GM23338 (cell line): Measurements from ENCODE around the gene IGF2BP1. TPM values are rescaled to one million over a fixed set of nuclear protein-coding genes. Genes with fewer than 3 reads are reported as not detected.

Experiments used
- ATAC-seq: fragments of 200-7000 bp; cut with Tn5 transposase; 3 replicates; pipeline ENCODE4 v1.9.1; 2020
- DNase-seq: peaks from one replicate; pipeline ENCODE4 v3.0.0-alpha.2; 2015; ENCODE audit warnings: low spot score
- H2AFZ ChIP-seq: fragments of 200-600 bp; sonication (generic); 2 replicates; pipeline ENCODE4 v1.8.0; 2016; ENCODE audit warnings: antibody characterized with exemption, mild to moderate bottlenecking, moderate library complexity
- H3F3A ChIP-seq: fragments of 200-600 bp; sonication (generic); replicated peaks from 2 replicates; pipeline ENCODE4 v1.8.0; 2017; ENCODE audit warnings: antibody characterized with exemption, mixed run types, low read depth
- H3K27ac ChIP-seq: fragments of 200-600 bp; sonication (generic); 2 replicates; pipeline ENCODE4 v1.6.1; 2016; ENCODE audit warnings: low read depth
- H3K27me3 ChIP-seq: fragments of 200-600 bp; sonication (generic); 2 replicates; pipeline ENCODE4 v1.8.0; 2016; ENCODE audit warnings: mild to moderate bottlenecking, mixed run types, moderate library complexity; ENCODE audit not compliant: insufficient read depth
- H3K36me3 ChIP-seq: fragments of 200-600 bp; sonication (generic); 2 replicates; pipeline ENCODE4 v1.8.0; 2016; ENCODE audit warnings: mild to moderate bottlenecking; ENCODE audit not compliant: insufficient read depth
- H3K4me1 ChIP-seq: fragments of 200-600 bp; sonication (generic); 2 replicates; pipeline ENCODE4 v1.8.0; 2016; ENCODE audit warnings: mild to moderate bottlenecking, moderate library complexity; ENCODE audit not compliant: insufficient read depth
- H3K4me2 ChIP-seq: fragments of 200-600 bp; sonication (generic); 2 replicates; pipeline ENCODE4 v1.7.1; 2017; ENCODE audit warnings: mixed run types
- H3K4me3 ChIP-seq: fragments of 200-600 bp; sonication (generic); 2 replicates; pipeline ENCODE4 v1.6.1; 2016; ENCODE audit warnings: mixed run types
- H3K79me2 ChIP-seq: fragments of 200-600 bp; sonication (generic); replicated peaks from 2 replicates; pipeline ENCODE4 v1.8.0; 2017; ENCODE audit warnings: mild to moderate bottlenecking; ENCODE audit not compliant: insufficient read depth
- H3K9me2 ChIP-seq: fragments of 200-600 bp; sonication (generic); 2 replicates; pipeline ENCODE4 v1.8.0; 2017; ENCODE audit not compliant: insufficient read depth
- H4K20me1 ChIP-seq: fragments of 200-600 bp; sonication (generic); replicated peaks from 2 replicates; pipeline ENCODE4 v1.8.0; 2017; ENCODE audit warnings: mild to moderate bottlenecking; ENCODE audit not compliant: insufficient read depth
- H3K27ac Mint-ChIP-seq: 2 replicates; pipeline ENCODE4 v1.8.0; 2020; ENCODE audit warnings: inconsistent platforms, mild to moderate bottlenecking, moderate library complexity, mixed read lengths
- H3K27me3 Mint-ChIP-seq: 3 replicates; pipeline ENCODE4 v1.8.0; 2022; ENCODE audit warnings: low read depth, mild to moderate bottlenecking, moderate library complexity, mixed read lengths, inconsistent platforms; ENCODE audit not compliant: insufficient read depth, poor library complexity
- H3K36me3 Mint-ChIP-seq: 3 replicates; pipeline ENCODE4 v1.8.0; 2021; ENCODE audit warnings: low read depth, mild to moderate bottlenecking, inconsistent platforms, moderate library complexity, mixed read lengths
- H3K4me1 Mint-ChIP-seq: 3 replicates; pipeline ENCODE4 v1.8.0; 2020; ENCODE audit warnings: mild to moderate bottlenecking, inconsistent platforms, mixed read lengths
- H3K4me3 Mint-ChIP-seq: 3 replicates; pipeline ENCODE4 v1.8.0; 2021; ENCODE audit warnings: moderate library complexity, mild to moderate bottlenecking, inconsistent platforms, mixed read lengths
- H3K9me3 Mint-ChIP-seq: 3 replicates; pipeline ENCODE4 v1.8.0; 2020; ENCODE audit warnings: moderate library complexity, mild to moderate bottlenecking, inconsistent platforms, mixed read lengths
- CREB1 ChIP-seq: fragments of 250-450 bp; sonication (Bioruptor Pico); IDR thresholded peaks from 2 replicates; pipeline ENCODE4 v1.5.0; 2020; ENCODE audit warnings: low read depth, mild to moderate bottlenecking, moderate library complexity
- EZH2 ChIP-seq: fragments of 200-600 bp; sonication (generic); IDR thresholded peaks from one replicate; pipeline ENCODE4 v1.8.0; 2017; ENCODE audit warnings: antibody characterized with exemption, mild to moderate bottlenecking, low read depth; ENCODE audit not compliant: unreplicated experiment
- EZH2phosphoT487 ChIP-seq: fragments of 200-600 bp; sonication (generic); IDR thresholded peaks from one replicate; pipeline ENCODE4 v1.8.1; 2018; ENCODE audit warnings: antibody characterized with exemption; ENCODE audit not compliant: unreplicated experiment
- NANOG ChIP-seq: IDR thresholded peaks from 2 replicates; pipeline ENCODE4 v1.6.1; 2016; ENCODE audit warnings: antibody characterized with exemption, borderline replicate concordance
- POLR2AphosphoS5 ChIP-seq: IDR thresholded peaks from 2 replicates; pipeline ENCODE4 v1.6.1; 2016; ENCODE audit warnings: antibody characterized with exemption, low read depth
- STAT1 ChIP-seq: IDR thresholded peaks from one replicate; pipeline ENCODE4 v1.6.1; 2016; ENCODE audit warnings: antibody characterized with exemption; ENCODE audit not compliant: unreplicated experiment
- ZNF114 ChIP-seq: fragments of 250-450 bp; sonication (Bioruptor Pico); IDR thresholded peaks from 2 replicates; pipeline ENCODE4 v1.5.0; 2020; ENCODE audit warnings: mild to moderate bottlenecking, moderate library complexity
- ZNF331 ChIP-seq: fragments of 250-450 bp; sonication (Bioruptor Pico); IDR thresholded peaks from 2 replicates; pipeline ENCODE4 v1.5.0; 2020; ENCODE audit warnings: low read depth, mild to moderate bottlenecking, moderate library complexity
- polyA plus RNA-seq: library from polyadenylated mRNA; unstranded; fragments of >200 nt; fragmentation: Nextera tagmentation; extraction: Ambion mirVana; gene quantifications from 2 replicates; pipeline ENCODE4 v1.2.1, GENCODE V29; 2016
- total RNA-seq: library from RNA; depleted of rRNA; stranded (reverse); fragments of >200 nt; shearing (Covaris generic); gene quantifications from 2 replicates; pipeline ENCODE4 v1.2.3, GENCODE V29; 2014
- TF ChIP-seq, protein P1 (sequence below), 2 experiments: fragments of 200-600 bp in 1 of 2; sonication (generic) in 1 of 2; conservative IDR thresholded peaks; 2 replicates each; pipeline versions ENCODE4 v1.5.1 to v1.6.1; 2016 to 2017; ENCODE audit warnings: antibody characterized with exemption in 2 of 2, low read depth in 2 of 2, mild to moderate bottlenecking in 2 of 2, moderate library complexity in 1 of 2
- TF ChIP-seq, protein P2 (sequence below): fragments of 250-450 bp; sonication (Bioruptor Pico); IDR thresholded peaks from 2 replicates; pipeline ENCODE4 v1.5.0; 2020; ENCODE audit warnings: mild to moderate bottlenecking, moderate library complexity
- TF ChIP-seq, protein P3 (sequence below): IDR thresholded peaks from 2 replicates; pipeline ENCODE4 v1.6.1; 2016; ENCODE audit warnings: antibody characterized with exemption

IGF2BP1 gene
- total and polyA plus RNA-seq, 2 experiments from 2014 or later = 68.6 to 249 TPM

DNA sequence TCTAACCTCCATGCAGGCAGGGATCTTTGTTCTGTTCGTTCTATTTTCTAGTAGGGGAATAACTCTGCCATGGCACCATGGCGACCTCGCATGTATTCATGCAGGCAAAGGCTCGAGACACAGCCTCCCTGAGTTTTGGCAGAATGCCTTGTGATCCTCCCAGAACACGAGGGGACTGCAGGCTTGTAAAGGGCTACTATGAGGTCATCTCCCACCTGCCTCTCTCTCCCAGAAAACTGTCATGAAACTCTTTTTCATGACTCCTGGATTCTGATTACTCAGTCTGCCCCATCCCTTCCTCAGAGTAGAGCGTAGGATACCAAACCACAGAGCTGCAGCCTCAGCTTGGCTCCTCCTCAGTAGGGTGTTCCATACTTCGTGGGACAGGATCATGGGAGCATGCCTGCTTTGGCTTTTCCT is 64.3 kb downstream of the IGF2BP1 start:
- peaks cover 10% of the 10 kb centered on the region for H3F3A ChIP-seq
- peak; percentile 12 for DNase-seq
- H3K27ac Mint-ChIP-seq = no peak overlapping the region
- H3K9me2 ChIP-seq = no peaks in the 10 kb centered on the region
- H3K27me3 Mint-ChIP-seq = peaks cover 15% of the 10 kb centered on the region
- no peaks in the 10 kb centered on the region for H3K4me1 ChIP-seq
- H3K4me1 Mint-ChIP-seq = no peaks in the 10 kb centered on the region
- no peak overlapping the region for H2AFZ ChIP-seq
- H3K4me2 ChIP-seq = no peak overlapping the region
- H3K9me3 Mint-ChIP-seq = no peaks in the 10 kb centered on the region
- H3K4me3 Mint-ChIP-seq = no peak overlapping the region
- H3K27me3 ChIP-seq = no peaks in the 10 kb centered on the region
- no peak for ATAC-seq
- no peaks in the 10 kb centered on the region for H3K79me2 ChIP-seq
- H4K20me1 ChIP-seq = no peaks in the 10 kb centered on the region; the same call in 1 of the 2 replicates
- H3K36me3 Mint-ChIP-seq = no peaks in the 10 kb centered on the region
- H3K36me3 ChIP-seq = no peaks in the 10 kb centered on the region
- H3K4me3 ChIP-seq = no peak overlapping the region
- no peak overlapping the region for H3K27ac ChIP-seq
- TF ChIP-seq, protein P1, sequence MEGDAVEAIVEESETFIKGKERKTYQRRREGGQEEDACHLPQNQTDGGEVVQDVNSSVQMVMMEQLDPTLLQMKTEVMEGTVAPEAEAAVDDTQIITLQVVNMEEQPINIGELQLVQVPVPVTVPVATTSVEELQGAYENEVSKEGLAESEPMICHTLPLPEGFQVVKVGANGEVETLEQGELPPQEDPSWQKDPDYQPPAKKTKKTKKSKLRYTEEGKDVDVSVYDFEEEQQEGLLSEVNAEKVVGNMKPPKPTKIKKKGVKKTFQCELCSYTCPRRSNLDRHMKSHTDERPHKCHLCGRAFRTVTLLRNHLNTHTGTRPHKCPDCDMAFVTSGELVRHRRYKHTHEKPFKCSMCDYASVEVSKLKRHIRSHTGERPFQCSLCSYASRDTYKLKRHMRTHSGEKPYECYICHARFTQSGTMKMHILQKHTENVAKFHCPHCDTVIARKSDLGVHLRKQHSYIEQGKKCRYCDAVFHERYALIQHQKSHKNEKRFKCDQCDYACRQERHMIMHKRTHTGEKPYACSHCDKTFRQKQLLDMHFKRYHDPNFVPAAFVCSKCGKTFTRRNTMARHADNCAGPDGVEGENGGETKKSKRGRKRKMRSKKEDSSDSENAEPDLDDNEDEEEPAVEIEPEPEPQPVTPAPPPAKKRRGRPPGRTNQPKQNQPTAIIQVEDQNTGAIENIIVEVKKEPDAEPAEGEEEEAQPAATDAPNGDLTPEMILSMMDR (conservative IDR thresholded peaks at IDR 0.05; ENCODE audit: low read depth in 2 of 2) = no peak
- TF ChIP-seq NANOG = no peak

DNA sequence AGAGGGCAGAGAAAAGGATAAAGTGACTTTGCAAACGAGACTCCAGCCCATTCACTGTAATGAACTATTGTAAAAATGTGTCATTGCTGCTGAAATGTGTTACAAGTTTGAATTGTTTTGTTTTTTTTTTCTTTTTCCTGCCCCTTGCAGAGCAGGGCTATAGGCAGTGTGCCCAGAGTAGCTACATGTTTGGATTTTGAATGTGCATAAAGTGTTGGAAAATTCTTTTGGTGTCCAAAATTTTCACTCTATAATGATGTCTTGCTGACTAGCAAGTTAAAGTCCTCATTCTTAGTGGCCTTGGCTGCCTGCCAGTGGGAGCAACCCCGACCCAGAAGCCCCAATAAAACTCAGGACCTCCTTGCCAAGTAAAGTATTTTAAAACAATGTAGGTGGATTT is 66.5 kb downstream of the IGF2BP1 start:
- ATAC-seq = no peak
- H3K4me3 Mint-ChIP-seq = no peak overlapping the region
- H3K4me1 Mint-ChIP-seq = no peaks in the 10 kb centered on the region
- TF ChIP-seq EZH2 = no peak
- TF ChIP-seq POLR2AphosphoS5 = no peak
- TF ChIP-seq, protein P1 (conservative IDR thresholded peaks at IDR 0.05; ENCODE audit: low read depth in 2 of 2) = no peak
- TF ChIP-seq CREB1 (CRISPR knock-in tag) = no peak
- TF ChIP-seq NANOG = no peak
- TF ChIP-seq ZNF114 (CRISPR knock-in tag) = no peak
- no peak for TF ChIP-seq ZNF331
- TF ChIP-seq, protein P2, sequence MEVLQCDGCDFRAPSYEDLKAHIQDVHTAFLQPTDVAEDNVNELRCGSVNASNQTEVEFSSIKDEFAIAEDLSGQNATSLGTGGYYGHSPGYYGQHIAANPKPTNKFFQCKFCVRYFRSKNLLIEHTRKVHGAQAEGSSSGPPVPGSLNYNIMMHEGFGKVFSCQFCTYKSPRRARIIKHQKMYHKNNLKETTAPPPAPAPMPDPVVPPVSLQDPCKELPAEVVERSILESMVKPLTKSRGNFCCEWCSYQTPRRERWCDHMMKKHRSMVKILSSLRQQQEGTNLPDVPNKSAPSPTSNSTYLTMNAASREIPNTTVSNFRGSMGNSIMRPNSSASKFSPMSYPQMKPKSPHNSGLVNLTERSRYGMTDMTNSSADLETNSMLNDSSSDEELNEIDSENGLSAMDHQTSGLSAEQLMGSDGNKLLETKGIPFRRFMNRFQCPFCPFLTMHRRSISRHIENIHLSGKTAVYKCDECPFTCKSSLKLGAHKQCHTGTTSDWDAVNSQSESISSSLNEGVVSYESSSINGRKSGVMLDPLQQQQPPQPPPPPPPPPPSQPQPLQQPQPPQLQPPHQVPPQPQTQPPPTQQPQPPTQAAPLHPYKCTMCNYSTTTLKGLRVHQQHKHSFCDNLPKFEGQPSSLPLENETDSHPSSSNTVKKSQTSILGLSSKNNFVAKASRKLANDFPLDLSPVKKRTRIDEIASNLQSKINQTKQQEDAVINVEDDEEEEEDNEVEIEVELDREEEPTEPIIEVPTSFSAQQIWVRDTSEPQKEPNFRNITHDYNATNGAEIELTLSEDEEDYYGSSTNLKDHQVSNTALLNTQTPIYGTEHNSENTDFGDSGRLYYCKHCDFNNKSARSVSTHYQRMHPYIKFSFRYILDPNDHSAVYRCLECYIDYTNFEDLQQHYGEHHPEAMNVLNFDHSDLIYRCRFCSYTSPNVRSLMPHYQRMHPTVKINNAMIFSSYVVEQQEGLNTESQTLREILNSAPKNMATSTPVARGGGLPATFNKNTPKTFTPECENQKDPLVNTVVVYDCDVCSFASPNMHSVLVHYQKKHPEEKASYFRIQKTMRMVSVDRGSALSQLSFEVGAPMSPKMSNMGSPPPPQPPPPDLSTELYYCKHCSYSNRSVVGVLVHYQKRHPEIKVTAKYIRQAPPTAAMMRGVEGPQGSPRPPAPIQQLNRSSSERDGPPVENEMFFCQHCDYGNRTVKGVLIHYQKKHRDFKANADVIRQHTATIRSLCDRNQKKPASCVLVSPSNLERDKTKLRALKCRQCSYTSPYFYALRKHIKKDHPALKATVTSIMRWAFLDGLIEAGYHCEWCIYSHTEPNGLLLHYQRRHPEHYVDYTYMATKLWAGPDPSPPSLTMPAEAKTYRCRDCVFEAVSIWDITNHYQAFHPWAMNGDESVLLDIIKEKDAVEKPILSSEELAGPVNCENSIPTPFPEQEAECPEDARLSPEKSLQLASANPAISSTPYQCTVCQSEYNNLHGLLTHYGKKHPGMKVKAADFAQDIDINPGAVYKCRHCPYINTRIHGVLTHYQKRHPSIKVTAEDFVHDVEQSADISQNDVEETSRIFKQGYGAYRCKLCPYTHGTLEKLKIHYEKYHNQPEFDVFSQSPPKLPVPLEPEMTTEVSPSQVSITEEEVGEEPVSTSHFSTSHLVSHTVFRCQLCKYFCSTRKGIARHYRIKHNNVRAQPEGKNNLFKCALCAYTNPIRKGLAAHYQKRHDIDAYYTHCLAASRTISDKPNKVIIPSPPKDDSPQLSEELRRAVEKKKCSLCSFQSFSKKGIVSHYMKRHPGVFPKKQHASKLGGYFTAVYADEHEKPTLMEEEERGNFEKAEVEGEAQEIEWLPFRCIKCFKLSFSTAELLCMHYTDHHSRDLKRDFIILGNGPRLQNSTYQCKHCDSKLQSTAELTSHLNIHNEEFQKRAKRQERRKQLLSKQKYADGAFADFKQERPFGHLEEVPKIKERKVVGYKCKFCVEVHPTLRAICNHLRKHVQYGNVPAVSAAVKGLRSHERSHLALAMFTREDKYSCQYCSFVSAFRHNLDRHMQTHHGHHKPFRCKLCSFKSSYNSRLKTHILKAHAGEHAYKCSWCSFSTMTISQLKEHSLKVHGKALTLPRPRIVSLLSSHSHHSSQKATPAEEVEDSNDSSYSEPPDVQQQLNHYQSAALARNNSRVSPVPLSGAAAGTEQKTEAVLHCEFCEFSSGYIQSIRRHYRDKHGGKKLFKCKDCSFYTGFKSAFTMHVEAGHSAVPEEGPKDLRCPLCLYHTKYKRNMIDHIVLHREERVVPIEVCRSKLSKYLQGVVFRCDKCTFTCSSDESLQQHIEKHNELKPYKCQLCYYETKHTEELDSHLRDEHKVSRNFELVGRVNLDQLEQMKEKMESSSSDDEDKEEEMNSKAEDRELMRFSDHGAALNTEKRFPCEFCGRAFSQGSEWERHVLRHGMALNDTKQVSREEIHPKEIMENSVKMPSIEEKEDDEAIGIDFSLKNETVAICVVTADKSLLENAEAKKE (CRISPR knock-in tag) = no peak
- TF ChIP-seq STAT1 = no peak
- TF ChIP-seq EZH2phosphoT487 = no peak
- TF ChIP-seq, protein P3, sequence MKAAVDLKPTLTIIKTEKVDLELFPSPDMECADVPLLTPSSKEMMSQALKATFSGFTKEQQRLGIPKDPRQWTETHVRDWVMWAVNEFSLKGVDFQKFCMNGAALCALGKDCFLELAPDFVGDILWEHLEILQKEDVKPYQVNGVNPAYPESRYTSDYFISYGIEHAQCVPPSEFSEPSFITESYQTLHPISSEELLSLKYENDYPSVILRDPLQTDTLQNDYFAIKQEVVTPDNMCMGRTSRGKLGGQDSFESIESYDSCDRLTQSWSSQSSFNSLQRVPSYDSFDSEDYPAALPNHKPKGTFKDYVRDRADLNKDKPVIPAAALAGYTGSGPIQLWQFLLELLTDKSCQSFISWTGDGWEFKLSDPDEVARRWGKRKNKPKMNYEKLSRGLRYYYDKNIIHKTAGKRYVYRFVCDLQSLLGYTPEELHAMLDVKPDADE = no peak

More for the DNA sequence above, 66.5 kb downstream of the IGF2BP1 start:
- Histone ChIP-seq H3K4me1 (0 out of 2 replicates have a peak, but pooled peaks cover 4% of the 10 kb centered on the region), H3K9me2 (no peaks in the 10 kb centered on the region), H3K4me3 (no peak overlapping the region), H2AFZ (no peak overlapping the region), H3F3A (no peaks in the 10 kb centered on the region; the same call in 1 of the 2 replicates), H4K20me1 (no peaks in the 10 kb centered on the region; the same call in 1 of the 2 replicates), H3K36me3 (no peaks in the 10 kb centered on the region), H3K4me2 (no peak overlapping the region), H3K27me3 (no peaks in the 10 kb centered on the region), H3K79me2 (no peaks in the 10 kb centered on the region), H3K27ac (no peak overlapping the region)
- peaks cover 14% of the 10 kb centered on the region for H3K27me3 Mint-ChIP-seq
- H3K27ac Mint-ChIP-seq = no peak overlapping the region
- DNase-seq = no peak
- no peaks in the 10 kb centered on the region for H3K9me3 Mint-ChIP-seq
- no peaks in the 10 kb centered on the region for H3K36me3 Mint-ChIP-seq
